ENCODE results near the gene CEP126.

Gene CEP126

GRCh38 chr11:102014756-102015155 lies 99.9 kb downstream of the CEP126 start:
- DNase-seq, result no peak

GRCh38 chr11:102017026-102017425 lies 102.2 kb downstream of the CEP126 start:
- no peak for DNase-seq

GRCh38 chr11:102026217-102026616 lies 111.4 kb downstream of the CEP126 start:
- no peak for DNase-seq

GRCh38 chr11:102026959-102027358 lies 112.1 kb downstream of the CEP126 start:
- DNase-seq, result no peak

GRCh38 chr11:102036757-102037156 lies 121.9 kb downstream of the CEP126 start:
- no peak for DNase-seq

- DNase-seq, result no peak
Measured at GRCh38 chr11:102046841-102047240, 132.0 kb downstream of the CEP126 start.

GRCh38 chr11:102047305-102047924 lies 132.6 kb downstream of the CEP126 start, which contains the start of gene CFAP300:
Gene CFAP300, plus strand, starts transcription at chr11:102047437. Its CDS starts 34 bp downstream, at chr11:102047471.
- DNase-seq, result peak; percentile 77

Measured in NCI-H774 (cell line).